ENCODE measurements around the gene CDH20.

Gene CDH20

DNA sequence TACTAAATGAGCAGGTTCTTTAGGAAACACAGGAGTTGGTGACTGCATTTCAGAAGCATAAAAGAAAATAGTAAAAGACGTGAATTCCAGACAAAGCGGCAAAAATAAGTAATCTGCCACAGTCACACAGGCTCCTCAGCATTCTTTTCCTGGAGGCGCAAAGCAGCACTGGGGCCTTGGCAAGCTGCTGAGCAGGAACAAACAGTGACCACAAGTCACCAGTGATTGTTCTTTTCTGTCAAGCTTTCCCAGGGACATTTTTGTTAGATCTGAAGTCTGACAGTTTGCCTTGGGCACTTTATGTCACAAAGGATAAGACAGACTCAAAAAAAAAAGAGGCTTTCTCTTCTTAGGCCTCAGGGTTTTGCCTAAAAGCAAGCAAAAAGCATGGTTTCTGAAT, 216.2 kb downstream of the CDH20 start:
- no peaks in the 10 kb centered on the region for H3K36me3 ChIP-seq (ENCODE audit: control insufficient read depth, insufficient read depth, low read length)
- H3K4me1 ChIP-seq (ENCODE audit: control insufficient read depth, insufficient read depth, low read length), result no peaks in the 10 kb centered on the region
- H3K4me3 ChIP-seq (ENCODE audit: low read depth, low read length), result no peak overlapping the region
- no peak overlapping the region for H3K9ac ChIP-seq (ENCODE audit: low read depth, low read length)
- no peaks in the 10 kb centered on the region for H3K9me3 ChIP-seq (ENCODE audit: control insufficient read depth, insufficient read depth, low read length)
- no peaks in the 10 kb centered on the region for H3K27me3 ChIP-seq (ENCODE audit: control insufficient read depth, insufficient read depth, low read length)
- no peak overlapping the region for H3K27ac ChIP-seq (ENCODE audit: low read depth, low read length)

DNA sequence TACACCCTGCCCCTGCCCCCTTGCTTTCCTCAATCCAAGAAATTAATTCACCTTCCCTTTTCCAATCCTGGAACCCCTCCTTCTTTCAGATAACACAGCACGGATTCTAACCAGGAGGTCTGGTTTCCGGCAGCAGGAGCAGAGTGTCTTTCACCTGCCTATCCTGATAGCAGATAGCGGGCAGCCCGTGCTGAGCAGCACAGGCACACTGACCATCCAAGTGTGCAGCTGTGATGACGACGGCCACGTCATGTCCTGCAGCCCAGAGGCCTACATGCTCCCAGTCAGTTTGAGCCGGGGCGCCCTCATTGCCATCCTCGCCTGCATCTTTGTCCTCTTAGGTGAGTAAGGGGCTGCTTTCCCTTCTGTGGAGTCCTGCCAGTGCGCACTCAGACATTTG, 216.7 kb downstream of the CDH20 start:
- H3K4me1 ChIP-seq (ENCODE audit: control insufficient read depth, insufficient read depth, low read length), result no peaks in the 10 kb centered on the region
- H3K9ac ChIP-seq (ENCODE audit: low read depth, low read length), result no peak overlapping the region
- H3K27ac ChIP-seq (ENCODE audit: low read depth, low read length), result no peak overlapping the region
- H3K9me3 ChIP-seq (ENCODE audit: control insufficient read depth, insufficient read depth, low read length), result no peaks in the 10 kb centered on the region
- no peak overlapping the region for H3K4me3 ChIP-seq (ENCODE audit: low read depth, low read length)
- H3K27me3 ChIP-seq (ENCODE audit: control insufficient read depth, insufficient read depth, low read length), result no peaks in the 10 kb centered on the region
- H3K36me3 ChIP-seq (ENCODE audit: control insufficient read depth, insufficient read depth, low read length), result no peaks in the 10 kb centered on the region

DNA sequence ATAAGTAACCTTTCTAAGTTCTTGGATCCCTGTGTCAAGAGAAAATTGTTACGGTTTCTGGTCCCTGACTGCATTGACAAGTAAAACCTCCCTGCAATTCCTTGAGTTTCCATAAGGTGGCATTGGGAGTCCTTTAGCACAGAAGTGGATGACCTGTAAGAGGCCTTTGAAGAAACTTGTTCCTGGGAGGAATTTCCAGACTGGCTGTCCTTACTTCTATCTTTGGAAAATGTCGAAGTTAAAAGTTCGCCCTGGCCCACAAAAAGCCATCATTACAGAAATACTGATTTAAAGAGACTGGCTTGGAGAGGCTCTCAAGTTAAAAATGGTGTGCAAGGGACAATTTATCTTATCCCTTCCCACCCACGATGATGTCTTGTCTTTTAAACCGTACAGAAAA, 218.4 kb downstream of the CDH20 start:
- Histone ChIP-seq H3K36me3 (ENCODE audit: control insufficient read depth, insufficient read depth, low read length) (no peaks in the 10 kb centered on the region), H3K27ac (ENCODE audit: low read depth, low read length) (no peak overlapping the region), H3K4me3 (ENCODE audit: low read depth, low read length) (no peak overlapping the region), H3K4me1 (ENCODE audit: control insufficient read depth, insufficient read depth, low read length) (no peaks in the 10 kb centered on the region), H3K9me3 (ENCODE audit: control insufficient read depth, insufficient read depth, low read length) (no peaks in the 10 kb centered on the region), H3K27me3 (ENCODE audit: control insufficient read depth, insufficient read depth, low read length) (no peaks in the 10 kb centered on the region), H3K9ac (ENCODE audit: low read depth, low read length) (no peak overlapping the region)

DNA sequence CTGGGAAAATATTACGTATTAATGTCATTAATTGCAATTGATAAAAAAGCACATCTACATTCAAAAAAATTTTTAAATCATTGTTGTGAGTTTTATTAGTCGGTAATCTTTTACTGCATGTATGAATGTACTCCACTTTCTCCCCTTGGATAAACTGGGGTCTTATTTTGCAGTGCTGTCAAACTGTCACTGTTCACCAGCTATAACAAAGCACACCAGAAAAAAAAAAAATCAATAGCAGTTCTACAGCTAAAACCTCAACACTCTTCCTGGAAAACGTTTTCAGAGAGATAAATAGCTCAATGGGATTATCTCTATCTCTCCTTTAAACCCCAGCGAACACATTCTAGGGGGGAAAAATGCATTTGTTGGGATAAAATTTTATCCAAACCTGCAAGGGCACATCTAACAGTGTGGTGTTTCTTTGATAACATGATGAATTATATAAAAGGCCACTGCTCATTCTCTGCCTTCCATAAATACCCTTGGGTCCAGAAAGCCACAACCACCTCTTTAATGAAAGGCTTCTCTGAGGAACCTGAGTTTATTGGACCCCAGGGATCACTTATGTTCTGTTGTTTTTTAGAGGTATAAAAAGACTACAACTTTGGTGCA, 219.9 kb downstream of the CDH20 start:
- Histone ChIP-seq H3K9ac (ENCODE audit: low read depth, low read length) (no peak overlapping the region), H3K4me3 (ENCODE audit: low read depth, low read length) (no peak overlapping the region), H3K36me3 (ENCODE audit: control insufficient read depth, insufficient read depth, low read length) (no peaks in the 10 kb centered on the region), H3K9me3 (ENCODE audit: control insufficient read depth, insufficient read depth, low read length) (no peaks in the 10 kb centered on the region), H3K27ac (ENCODE audit: low read depth, low read length) (no peak overlapping the region), H3K27me3 (ENCODE audit: control insufficient read depth, insufficient read depth, low read length) (no peaks in the 10 kb centered on the region), H3K4me1 (ENCODE audit: control insufficient read depth, insufficient read depth, low read length) (no peaks in the 10 kb centered on the region)

DNA sequence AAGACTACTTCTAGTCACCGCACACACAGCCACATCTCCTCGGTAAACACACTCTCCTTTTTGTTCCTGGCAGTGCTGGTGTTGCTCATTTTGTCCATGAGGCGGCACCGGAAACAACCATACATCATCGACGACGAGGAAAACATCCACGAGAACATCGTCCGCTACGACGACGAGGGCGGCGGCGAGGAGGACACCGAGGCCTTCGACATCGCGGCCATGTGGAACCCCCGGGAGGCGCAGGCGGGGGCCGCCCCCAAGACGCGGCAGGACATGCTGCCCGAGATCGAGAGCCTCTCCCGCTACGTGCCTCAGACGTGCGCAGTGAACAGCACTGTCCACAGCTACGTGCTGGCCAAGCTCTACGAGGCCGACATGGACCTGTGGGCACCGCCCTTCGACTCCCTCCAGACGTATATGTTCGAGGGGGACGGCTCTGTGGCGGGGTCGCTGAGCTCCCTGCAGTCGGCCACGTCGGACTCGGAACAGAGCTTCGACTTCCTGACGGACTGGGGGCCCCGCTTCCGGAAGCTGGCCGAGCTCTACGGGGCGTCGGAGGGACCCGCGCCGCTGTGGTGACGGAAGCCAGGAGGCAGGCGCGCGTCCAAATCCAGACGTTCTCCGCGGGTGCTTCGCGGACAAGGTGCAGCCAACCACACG, 221.0 kb downstream of the CDH20 start:
- Histone ChIP-seq H3K4me3 (ENCODE audit: low read depth, low read length) (no peak overlapping the region), H3K4me1 (ENCODE audit: control insufficient read depth, insufficient read depth, low read length) (no peaks in the 10 kb centered on the region), H3K27ac (ENCODE audit: low read depth, low read length) (no peak overlapping the region), H3K27me3 (ENCODE audit: control insufficient read depth, insufficient read depth, low read length) (no peaks in the 10 kb centered on the region), H3K9ac (ENCODE audit: low read depth, low read length) (no peak overlapping the region), H3K9me3 (ENCODE audit: control insufficient read depth, insufficient read depth, low read length) (no peaks in the 10 kb centered on the region), H3K36me3 (ENCODE audit: control insufficient read depth, insufficient read depth, low read length) (no peaks in the 10 kb centered on the region)

DNA sequence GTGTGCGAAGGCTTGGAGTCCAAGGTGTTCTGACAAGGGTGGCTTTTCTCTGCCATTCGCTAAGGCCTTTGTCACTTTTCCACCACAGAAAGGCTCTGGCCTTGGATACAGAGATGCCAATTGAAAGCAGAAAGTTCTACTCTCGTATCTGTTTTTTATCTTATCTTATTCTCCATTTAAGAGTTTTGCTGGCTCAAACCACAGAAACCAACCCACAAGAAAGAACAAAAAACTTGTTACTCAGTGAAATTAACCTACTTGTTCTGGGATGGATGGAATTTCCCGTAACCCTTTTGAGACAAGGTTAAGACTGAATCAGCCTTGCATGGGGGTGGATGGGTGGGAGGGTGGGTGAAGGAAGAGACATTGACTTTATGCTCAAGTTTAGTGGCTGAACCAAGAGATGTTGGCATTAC, 221.7 kb downstream of the CDH20 start:
- Histone ChIP-seq H3K4me1 (ENCODE audit: control insufficient read depth, insufficient read depth, low read length) (no peaks in the 10 kb centered on the region), H3K36me3 (ENCODE audit: control insufficient read depth, insufficient read depth, low read length) (no peaks in the 10 kb centered on the region), H3K9me3 (ENCODE audit: control insufficient read depth, insufficient read depth, low read length) (no peaks in the 10 kb centered on the region), H3K27me3 (ENCODE audit: control insufficient read depth, insufficient read depth, low read length) (no peaks in the 10 kb centered on the region), H3K4me3 (ENCODE audit: low read depth, low read length) (no peak overlapping the region), H3K9ac (ENCODE audit: low read depth, low read length) (no peak overlapping the region), H3K27ac (ENCODE audit: low read depth, low read length) (no peak overlapping the region)

DNA sequence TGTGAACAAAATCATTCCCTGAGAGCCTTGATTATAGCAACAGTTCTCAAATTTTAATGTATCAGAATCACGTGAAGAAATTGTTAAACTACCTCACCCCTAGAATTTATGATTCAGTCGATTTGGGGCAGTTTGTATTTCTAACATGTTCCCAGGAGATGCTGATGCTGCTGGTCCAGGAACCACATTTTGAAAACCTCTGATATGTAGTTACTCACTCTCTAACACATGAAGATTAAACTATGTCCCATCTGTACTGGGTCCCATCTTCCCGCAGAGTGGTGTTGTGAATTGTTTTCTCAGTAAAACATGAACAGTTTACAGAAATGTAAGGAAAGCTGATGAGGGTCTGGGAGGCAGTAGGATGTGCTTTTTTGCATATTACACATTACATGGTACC, 223.1 kb downstream of the CDH20 start:
- no peaks in the 10 kb centered on the region for H3K9me3 ChIP-seq (ENCODE audit: control insufficient read depth, insufficient read depth, low read length)
- no peaks in the 10 kb centered on the region for H3K36me3 ChIP-seq (ENCODE audit: control insufficient read depth, insufficient read depth, low read length)
- H3K9ac ChIP-seq (ENCODE audit: low read depth, low read length), result no peak overlapping the region
- H3K4me3 ChIP-seq (ENCODE audit: low read depth, low read length), result no peak overlapping the region
- H3K4me1 ChIP-seq (ENCODE audit: control insufficient read depth, insufficient read depth, low read length), result no peaks in the 10 kb centered on the region
- no peak overlapping the region for H3K27ac ChIP-seq (ENCODE audit: low read depth, low read length)
- H3K27me3 ChIP-seq (ENCODE audit: control insufficient read depth, insufficient read depth, low read length), result no peaks in the 10 kb centered on the region

DNA sequence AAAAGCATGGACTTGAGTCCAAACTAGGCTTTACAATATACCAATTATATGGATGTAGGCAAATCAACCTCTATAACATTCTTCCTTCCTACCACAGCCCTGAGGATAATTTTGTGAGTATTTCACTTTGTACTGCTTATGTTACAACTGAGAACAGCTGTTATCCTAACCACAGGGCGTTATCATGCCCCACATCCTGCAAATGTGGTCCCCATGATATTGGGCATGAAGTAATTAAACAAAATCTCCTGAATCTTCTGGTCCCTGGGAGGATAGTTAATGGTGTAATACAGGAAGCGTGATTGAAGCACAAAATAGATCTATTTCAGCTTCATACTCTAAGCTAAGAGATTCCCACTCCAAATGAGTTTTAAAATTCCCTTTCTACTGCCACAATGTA, 223.6 kb downstream of the CDH20 start:
- Histone ChIP-seq H3K36me3 (ENCODE audit: control insufficient read depth, insufficient read depth, low read length) (no peaks in the 10 kb centered on the region), H3K27me3 (ENCODE audit: control insufficient read depth, insufficient read depth, low read length) (no peaks in the 10 kb centered on the region), H3K4me1 (ENCODE audit: control insufficient read depth, insufficient read depth, low read length) (no peaks in the 10 kb centered on the region), H3K4me3 (ENCODE audit: low read depth, low read length) (no peak overlapping the region), H3K27ac (ENCODE audit: low read depth, low read length) (no peak overlapping the region), H3K9me3 (ENCODE audit: control insufficient read depth, insufficient read depth, low read length) (no peaks in the 10 kb centered on the region), H3K9ac (ENCODE audit: low read depth, low read length) (no peak overlapping the region)

DNA sequence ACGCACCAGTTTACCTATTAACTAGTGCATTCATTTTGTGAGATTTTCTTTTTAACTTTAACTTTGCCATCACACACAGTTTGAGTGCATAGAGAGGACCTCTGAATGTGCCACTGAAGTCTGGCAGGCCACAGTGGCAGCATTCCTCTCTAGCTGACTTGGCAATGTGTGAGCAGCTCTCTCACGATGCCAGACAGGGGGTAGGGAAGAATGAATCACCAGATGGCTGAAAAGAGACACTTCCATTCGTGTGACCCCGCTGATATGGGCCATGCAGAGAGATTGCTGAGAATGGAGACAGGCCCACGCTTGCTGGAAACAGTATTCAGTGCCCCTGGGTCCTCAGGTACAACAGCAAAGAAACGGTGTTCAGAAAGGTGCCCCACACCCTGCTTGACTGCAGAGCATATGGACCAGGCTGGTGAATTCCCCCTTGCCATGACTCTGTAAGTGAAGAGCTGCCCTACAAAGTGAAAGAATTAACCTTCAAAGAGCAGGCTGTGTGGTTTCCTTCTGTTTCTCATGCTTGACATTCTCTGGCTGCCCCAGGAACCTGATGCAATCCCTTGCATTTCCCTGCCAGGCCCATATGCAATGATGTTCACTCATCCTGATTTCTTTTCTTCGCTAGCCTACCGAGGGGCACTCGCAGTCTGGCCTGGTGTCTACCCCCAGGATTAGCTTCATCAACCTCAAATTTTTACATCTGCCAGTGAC, 236.1 kb downstream of the CDH20 start:
- peaks cover 4% of the 10 kb centered on the region; the same call in 1 of the 2 replicates for H3K4me1 ChIP-seq (ENCODE audit: control insufficient read depth, insufficient read depth, low read length)
- H3K9ac ChIP-seq (ENCODE audit: low read depth, low read length), result no peak overlapping the region
- no peak overlapping the region for H3K4me3 ChIP-seq (ENCODE audit: low read depth, low read length)
- no peaks in the 10 kb centered on the region for H3K36me3 ChIP-seq (ENCODE audit: control insufficient read depth, insufficient read depth, low read length)
- no peaks in the 10 kb centered on the region for H3K9me3 ChIP-seq (ENCODE audit: control insufficient read depth, insufficient read depth, low read length)
- no peak overlapping the region for H3K27ac ChIP-seq (ENCODE audit: low read depth, low read length)
- no peaks in the 10 kb centered on the region for H3K27me3 ChIP-seq (ENCODE audit: control insufficient read depth, insufficient read depth, low read length)

DNA sequence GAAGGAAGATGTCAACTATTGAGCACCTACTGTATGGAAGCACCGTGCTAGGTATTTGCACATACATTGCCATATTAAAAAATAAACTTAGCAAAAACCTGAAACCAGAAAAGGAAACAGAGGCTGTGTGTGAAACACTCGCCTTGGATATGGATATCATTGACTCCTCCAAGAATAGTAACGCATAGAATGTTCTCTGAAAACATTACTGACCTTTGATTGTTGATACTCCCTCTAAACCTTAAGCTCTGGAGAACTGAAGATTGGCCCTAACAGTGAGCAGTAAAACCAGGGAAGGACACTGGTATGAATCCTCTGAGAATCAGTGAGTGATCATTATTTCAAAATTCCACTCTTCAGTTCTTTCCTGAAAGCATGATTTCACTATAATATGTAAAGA, 236.8 kb downstream of the CDH20 start:
- Histone ChIP-seq H3K27ac (ENCODE audit: low read depth, low read length) (no peak overlapping the region), H3K27me3 (ENCODE audit: control insufficient read depth, insufficient read depth, low read length) (no peaks in the 10 kb centered on the region), H3K4me1 (ENCODE audit: control insufficient read depth, insufficient read depth, low read length) (peaks cover 4% of the 10 kb centered on the region; the same call in 1 of the 2 replicates), H3K9me3 (ENCODE audit: control insufficient read depth, insufficient read depth, low read length) (no peaks in the 10 kb centered on the region), H3K36me3 (ENCODE audit: control insufficient read depth, insufficient read depth, low read length) (no peaks in the 10 kb centered on the region), H3K4me3 (ENCODE audit: low read depth, low read length) (no peak overlapping the region), H3K9ac (ENCODE audit: low read depth, low read length) (no peak overlapping the region)

DNA sequence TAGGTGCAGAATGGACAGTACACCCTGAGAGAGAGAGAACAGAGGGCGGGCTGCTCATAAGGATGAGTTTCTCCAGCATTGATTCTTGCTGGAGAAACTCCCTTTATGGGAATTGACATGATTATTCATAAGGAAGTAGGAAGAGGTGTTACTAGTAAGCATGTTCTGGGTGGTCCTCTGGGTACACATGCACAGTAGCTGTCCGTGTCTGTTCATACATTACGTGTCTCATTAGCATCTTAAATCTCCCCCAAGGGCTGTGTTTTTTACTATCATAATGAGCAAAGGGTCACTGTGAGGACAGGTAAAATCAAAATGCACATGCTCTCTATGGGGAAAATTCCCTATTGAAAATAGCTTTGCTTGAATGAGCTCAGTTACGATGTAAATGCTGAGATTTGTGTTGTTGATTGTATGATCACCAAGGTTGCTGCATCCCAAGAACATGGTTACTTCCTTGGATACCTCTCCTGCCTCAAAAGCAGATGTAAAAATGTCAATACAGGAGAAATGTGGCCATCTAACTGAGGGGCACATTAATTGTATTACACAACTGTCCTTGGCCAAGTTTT, 238.9 kb downstream of the CDH20 start:
- Histone ChIP-seq H3K9ac (ENCODE audit: low read depth, low read length) (no peak overlapping the region), H3K27me3 (ENCODE audit: control insufficient read depth, insufficient read depth, low read length) (no peaks in the 10 kb centered on the region), H3K36me3 (ENCODE audit: control insufficient read depth, insufficient read depth, low read length) (no peaks in the 10 kb centered on the region), H3K4me1 (ENCODE audit: control insufficient read depth, insufficient read depth, low read length) (peaks cover 4% of the 10 kb centered on the region; the same call in 1 of the 2 replicates), H3K9me3 (ENCODE audit: control insufficient read depth, insufficient read depth, low read length) (no peaks in the 10 kb centered on the region), H3K27ac (ENCODE audit: low read depth, low read length) (no peak overlapping the region), H3K4me3 (ENCODE audit: low read depth, low read length) (no peak overlapping the region)

All from HUES48 (cell line).